HG02943 (cell line): ENCODE results near the gene SLC6A6.
"Not testable (repeated sequence)": the region's sequence is repeated elsewhere in the genome, so short reads cannot be mapped to it uniquely, and the experiment has no call there.

Source experiments
- ATAC-seq: cut with Tn5 transposase; IDR thresholded peaks from one replicate; pipeline ENCODE4 v1.9.1; 2021; ENCODE audit warnings: mild to moderate bottlenecking, low read depth, moderate library complexity; ENCODE audit not compliant: unreplicated experiment

The SLC6A6 gene

DNA sequence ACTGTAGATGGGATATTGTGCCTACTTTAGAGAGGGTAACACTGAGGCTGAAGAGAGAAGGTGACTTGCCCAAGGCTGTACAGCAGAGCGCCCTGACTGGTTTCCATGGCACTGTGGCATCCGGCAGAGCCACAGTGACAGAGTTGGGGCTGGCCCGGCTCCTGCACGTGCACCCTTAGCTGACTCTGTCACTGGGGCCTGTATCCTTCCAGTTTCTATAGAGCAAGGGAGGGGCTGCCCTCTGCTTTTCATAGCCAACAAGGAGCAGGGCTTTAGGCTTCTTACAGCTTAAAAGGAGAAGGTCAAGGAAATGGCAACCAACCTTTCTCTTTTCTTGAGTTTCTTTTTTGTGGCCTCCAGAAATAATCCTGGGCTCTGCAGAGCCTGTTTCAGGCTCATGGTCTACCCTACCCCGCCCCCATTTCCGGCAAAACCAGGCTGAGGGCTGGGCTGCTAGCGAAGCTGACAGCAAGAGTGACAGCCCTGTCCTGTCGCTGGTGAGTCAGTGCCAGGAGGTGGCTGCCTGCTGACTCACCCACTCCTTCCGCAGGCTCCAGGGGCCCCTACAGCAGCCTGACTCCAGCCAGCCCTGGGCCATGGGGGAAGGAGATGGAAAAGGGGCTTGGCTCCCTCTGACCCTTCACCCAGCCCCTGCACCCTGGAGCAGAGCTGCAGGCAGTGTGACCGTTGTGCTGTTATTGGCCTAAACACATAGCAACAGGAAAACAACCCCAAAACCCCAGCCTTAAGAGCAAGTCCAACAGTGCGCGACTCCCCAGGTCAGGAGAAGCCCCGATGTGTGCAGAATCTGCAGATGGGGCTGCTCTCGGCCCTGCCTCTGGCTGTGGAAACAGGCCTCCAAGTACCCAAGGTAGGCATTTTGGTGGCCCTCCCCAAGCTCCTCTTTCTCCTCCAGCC, 29.8 kb downstream of the SLC6A6 start:
- ATAC-seq = peak; percentile 83

GRCh38 chr3:14433106-14433505, 30.7 kb downstream of the SLC6A6 start:
- ATAC-seq = no peak

- no peak for ATAC-seq
These were observed 31.7 kb downstream of the SLC6A6 start for GRCh38 chr3:14434126-14434497.

DNA sequence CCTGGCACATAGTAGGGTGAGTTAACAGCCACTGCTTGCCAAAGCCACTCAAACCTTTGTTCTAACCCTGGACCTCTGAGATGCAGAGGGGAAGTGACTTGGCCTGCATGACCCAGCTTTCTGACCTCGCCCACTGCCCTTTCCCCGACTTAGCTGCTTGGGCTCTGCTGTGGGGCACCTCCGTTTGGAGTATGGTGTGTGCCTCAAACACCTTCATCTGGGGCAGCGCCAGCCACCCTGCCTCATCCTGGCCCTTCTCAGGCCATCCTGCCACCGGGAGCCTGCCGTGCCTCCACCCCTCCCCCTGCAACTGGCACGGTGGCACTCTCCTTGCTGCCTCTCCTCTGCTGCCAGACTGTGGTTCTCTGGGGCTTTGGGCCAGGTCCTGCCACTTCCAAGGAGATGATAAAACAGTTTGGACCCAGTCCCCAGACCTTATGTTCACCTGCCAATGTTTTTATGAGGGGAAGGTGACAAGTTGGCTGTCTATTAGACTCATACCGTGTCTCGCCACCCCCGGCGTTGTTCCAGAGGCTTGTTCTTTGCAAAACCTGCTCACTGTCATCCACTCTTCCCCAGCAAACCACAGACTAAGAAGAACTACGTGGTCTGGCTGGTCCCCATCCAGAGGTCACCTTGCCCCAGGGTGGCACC, 32.2 kb downstream of the SLC6A6 start:
- ATAC-seq = no peak

- ATAC-seq = no peak
These were observed 33.0 kb downstream of the SLC6A6 start for GRCh38 chr3:14435175-14436014.

DNA sequence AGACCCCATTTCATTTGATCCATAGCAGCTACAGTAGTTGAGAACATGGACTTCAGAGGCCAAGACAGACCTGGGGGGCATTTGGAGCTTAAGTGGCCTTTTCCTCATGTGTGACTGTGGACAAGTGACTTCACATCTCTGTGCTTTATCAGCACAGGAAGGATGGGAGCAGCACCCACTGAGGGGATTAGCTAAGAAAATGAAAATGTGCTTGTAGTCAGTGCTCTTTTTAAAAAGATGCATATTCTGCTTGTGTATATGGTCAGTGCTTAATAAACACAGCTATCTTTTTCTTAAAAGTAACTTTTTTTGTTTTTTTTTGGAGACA, 34.5 kb downstream of the SLC6A6 start:
- no peak for ATAC-seq

- ATAC-seq = not testable (repeated sequence)
These were observed 35.3 kb downstream of the SLC6A6 start for GRCh38 chr3:14437705-14438104.

GRCh38 chr3:14438262-14438661, 35.9 kb downstream of the SLC6A6 start:
- no peak for ATAC-seq

DNA sequence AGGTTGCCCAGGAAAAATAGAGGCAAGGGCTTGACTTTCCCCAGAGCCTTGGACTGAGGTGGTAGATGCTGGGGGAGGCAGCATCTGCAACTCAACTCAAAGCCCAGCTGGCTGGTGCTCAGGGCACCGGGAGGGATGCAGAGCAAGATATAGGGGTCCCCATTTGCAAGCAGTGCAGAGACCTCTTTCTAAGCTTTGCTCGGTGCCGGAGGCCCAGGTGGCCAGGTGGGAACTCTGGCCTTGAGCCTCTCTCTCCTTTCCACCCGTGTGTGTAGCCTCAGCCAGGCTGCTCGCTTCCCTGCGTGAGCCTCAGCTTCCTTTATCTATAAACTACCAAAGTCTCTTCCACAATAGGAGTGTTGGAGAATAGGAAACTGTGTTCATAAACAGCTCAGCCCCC, 36.5 kb downstream of the SLC6A6 start:
- no peak for ATAC-seq

- ATAC-seq = no peak
These were observed 37.2 kb downstream of the SLC6A6 start for GRCh38 chr3:14439501-14440167.

DNA sequence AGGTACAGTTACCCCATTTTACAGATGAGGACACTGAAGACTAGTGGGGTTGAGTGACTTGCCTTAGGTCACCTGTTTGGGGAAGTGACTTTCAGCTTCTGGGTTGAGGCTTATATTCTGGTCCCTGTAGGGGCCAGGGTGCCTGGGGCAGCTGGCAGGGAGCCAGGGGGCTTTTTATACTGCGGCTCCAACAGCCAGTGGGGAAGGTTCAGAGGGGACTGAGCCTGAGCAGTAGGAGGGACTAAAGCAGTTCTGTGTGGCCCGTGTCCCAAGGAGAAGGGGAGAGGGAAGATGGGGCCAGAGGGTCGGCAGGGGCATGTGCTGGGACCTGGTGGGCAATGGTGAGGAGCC, 37.7 kb downstream of the SLC6A6 start:
- ATAC-seq = no peak

GRCh38 chr3:14440531-14441239, 38.3 kb downstream of the SLC6A6 start:
- ATAC-seq = no peak

DNA sequence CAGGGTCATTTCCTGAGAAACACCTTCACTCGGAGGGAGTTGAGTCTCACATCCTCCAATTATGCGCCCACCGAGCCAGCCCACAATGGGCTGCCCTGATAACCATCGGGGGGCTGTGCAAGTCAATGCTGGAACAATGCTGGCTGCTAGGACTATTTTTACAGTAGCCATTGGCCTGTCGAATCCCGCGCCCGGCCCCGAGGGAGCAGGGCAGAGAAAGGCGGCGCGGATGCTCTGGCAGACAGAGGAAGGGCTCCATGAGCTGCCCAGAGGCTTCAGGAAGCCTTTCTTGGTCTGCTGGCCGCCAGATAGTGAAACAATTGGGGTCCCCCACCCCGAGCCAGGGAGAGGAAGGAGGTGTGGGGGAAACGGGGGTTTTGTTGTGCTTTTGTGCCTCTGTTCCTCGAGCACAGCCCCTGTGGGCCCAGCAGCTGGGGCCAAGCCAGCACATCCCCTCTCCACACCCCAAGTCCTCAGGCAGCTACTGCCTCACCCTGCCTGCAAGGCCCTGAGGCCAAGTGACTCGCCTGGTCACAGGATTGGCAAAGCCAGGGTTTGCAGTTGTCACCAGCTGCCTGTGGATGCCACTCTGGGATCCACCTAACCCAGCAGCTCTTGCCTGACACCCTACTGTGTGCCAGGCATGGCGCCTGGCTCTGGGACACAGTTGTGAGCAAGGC, 39.0 kb downstream of the SLC6A6 start:
- no peak for ATAC-seq

DNA sequence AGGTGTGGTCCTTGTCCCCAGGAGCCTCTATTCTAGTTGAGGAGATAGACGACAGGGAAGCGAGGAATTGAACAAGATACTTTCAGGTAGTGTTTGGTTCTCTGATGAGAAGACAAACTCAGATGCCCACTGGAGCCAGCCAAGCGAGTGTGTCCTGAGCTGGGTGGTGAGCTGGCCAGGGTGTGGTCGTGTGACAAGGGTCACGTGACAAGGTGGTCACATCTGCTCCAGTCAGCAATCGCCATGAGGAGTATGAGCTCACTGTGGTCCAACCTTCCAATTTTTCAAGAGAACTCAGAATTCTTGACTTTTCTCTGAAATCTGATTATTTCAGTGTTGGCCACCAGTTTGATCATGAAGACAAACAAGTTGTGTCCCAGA, 39.5 kb downstream of the SLC6A6 start:
- ATAC-seq = no peak

DNA sequence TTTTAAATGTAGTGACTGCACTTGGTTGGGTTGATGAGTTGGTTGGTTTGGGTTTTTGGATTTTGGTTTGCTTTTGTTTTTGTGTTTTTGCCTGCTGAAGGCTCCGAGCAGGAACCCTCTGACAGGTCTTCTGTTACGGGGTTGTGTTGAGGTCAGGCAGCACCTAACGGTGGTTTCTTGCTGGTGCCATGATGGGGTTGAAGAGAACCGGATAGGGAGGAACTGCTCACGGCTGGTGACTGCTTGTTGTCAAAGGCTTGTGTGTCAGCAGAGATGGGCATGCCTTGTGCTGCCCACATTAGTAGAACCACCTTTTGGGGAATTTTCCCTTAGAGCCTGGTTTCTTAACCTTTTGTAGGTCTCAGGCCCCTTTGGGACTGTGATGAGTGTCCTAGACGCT, 42.0 kb downstream of the SLC6A6 start:
- ATAC-seq = no peak

GRCh38 chr3:14445773-14446172, 43.4 kb downstream of the SLC6A6 start:
- ATAC-seq = no peak

GRCh38 chr3:14446988-14447570, 44.7 kb downstream of the SLC6A6 start:
- ATAC-seq = no peak

DNA sequence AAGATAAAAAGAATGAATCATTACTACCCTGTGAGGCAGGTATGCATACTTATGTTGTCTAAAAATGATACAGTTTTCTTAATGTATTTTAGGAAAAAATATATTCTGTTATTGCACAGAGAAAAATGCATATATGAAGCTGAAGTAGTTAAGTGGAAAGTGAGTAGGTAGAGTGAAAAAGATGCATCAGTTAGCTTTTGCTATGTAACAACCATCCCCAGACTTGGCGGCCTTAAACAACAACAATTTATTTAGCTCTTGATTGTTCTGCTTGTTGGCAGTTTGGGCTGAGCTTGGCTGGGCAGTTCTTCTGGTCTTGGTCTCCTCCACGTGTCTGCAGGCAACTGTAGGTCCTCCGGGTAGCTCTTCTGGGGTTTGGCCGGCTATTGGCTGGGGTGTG, 45.7 kb downstream of the SLC6A6 start:
- ATAC-seq = no peak
